DOHH2 (cell line): ENCODE measurements around the gene ETV4.

Source experiments
- H3F3A ChIP-seq: fragments of 200-600 bp; sonication (generic), shearing (Covaris generic); 2 replicates; pipeline ENCODE4 v1.6.0; 2016; ENCODE audit warnings: antibody characterized with exemption, mild to moderate bottlenecking; ENCODE audit not compliant: control insufficient read depth, insufficient read depth
- H3K27ac ChIP-seq: fragments of 200-600 bp; sonication (generic); 2 replicates; pipeline ENCODE4 v1.5.1; 2014; ENCODE audit warnings: low read depth, mild to moderate bottlenecking, low read length, moderate library complexity
- H3K27me3 ChIP-seq: fragments of 200-600 bp; sonication (generic); 2 replicates; pipeline ENCODE4 v1.6.1; 2014; ENCODE audit warnings: mild to moderate bottlenecking, low read length, mixed read lengths; ENCODE audit not compliant: control insufficient read depth
- H3K36me3 ChIP-seq: fragments of 200-600 bp; sonication (generic); 2 replicates; pipeline ENCODE4 v1.6.1; 2014; ENCODE audit warnings: mild to moderate bottlenecking, low read length, moderate library complexity, mixed read lengths; ENCODE audit not compliant: control insufficient read depth
- H3K4me1 ChIP-seq: fragments of 200-600 bp; sonication (generic); 2 replicates; pipeline ENCODE4 v1.6.1; 2014; ENCODE audit warnings: mild to moderate bottlenecking, low read length, mixed read lengths; ENCODE audit not compliant: control insufficient read depth
- H3K4me2 ChIP-seq: fragments of 200-600 bp; sonication (generic); 2 replicates; pipeline ENCODE4 v1.6.0; 2014; ENCODE audit warnings: mild to moderate bottlenecking, low read length, moderate library complexity
- H3K4me3 ChIP-seq: fragments of 200-600 bp; sonication (generic); 2 replicates; pipeline ENCODE4 v1.5.1; 2014; ENCODE audit warnings: mild to moderate bottlenecking, low read length, mixed read lengths
- H3K79me2 ChIP-seq: fragments of 200-600 bp; sonication (generic); 2 replicates; pipeline ENCODE4 v1.6.1; 2014; ENCODE audit warnings: mild to moderate bottlenecking, low read length, mixed read lengths; ENCODE audit not compliant: control insufficient read depth
- H3K9me2 ChIP-seq: fragments of 200-600 bp; sonication (generic); replicated peaks from 2 replicates; pipeline ENCODE4 v1.6.1; 2014; ENCODE audit warnings: mild to moderate bottlenecking, low read length, mixed read lengths; ENCODE audit not compliant: control insufficient read depth
- H3K9me3 ChIP-seq: fragments of 200-600 bp; sonication (generic); 2 replicates; pipeline ENCODE4 v1.6.1; 2014; ENCODE audit warnings: antibody characterized with exemption, low read length, mixed read lengths; ENCODE audit not compliant: control insufficient read depth, insufficient read depth
- H4K20me1 ChIP-seq: fragments of 200-600 bp; sonication (generic); 2 replicates; pipeline ENCODE4 v1.6.0; 2014; ENCODE audit warnings: low read depth, mild to moderate bottlenecking, antibody characterized with exemption, low read length, moderate library complexity; ENCODE audit not compliant: control insufficient read depth, insufficient read depth
- EZH2phosphoT487 ChIP-seq: fragments of 200-600 bp; sonication (generic); IDR thresholded peaks from 2 replicates; pipeline ENCODE4 v1.6.1; 2017; ENCODE audit warnings: borderline replicate concordance, mild to moderate bottlenecking, antibody characterized with exemption, low read length, moderate library complexity, mixed read lengths
- TF ChIP-seq, protein P1 (sequence below): fragments of 200-600 bp; sonication (generic); IDR thresholded peaks from one replicate; pipeline ENCODE4 v1.5.1; 2014; ENCODE audit warnings: antibody characterized with exemption, mild to moderate bottlenecking, low read depth, low read length; ENCODE audit not compliant: poor library complexity, severe bottlenecking

Gene ETV4

GRCh38 chr17:43528319-43528987 lies 17.7 kb downstream of the ETV4 start:
- no peak overlapping the region for H3K4me3 ChIP-seq
- H3K79me2 ChIP-seq = no peaks in the 10 kb centered on the region
- no peaks in the 10 kb centered on the region for H3K9me2 ChIP-seq
- H3K4me1 ChIP-seq = no peaks in the 10 kb centered on the region
- H3K4me2 ChIP-seq = no peak overlapping the region
- TF ChIP-seq EZH2phosphoT487 = no peak
- TF ChIP-seq, protein P1, sequence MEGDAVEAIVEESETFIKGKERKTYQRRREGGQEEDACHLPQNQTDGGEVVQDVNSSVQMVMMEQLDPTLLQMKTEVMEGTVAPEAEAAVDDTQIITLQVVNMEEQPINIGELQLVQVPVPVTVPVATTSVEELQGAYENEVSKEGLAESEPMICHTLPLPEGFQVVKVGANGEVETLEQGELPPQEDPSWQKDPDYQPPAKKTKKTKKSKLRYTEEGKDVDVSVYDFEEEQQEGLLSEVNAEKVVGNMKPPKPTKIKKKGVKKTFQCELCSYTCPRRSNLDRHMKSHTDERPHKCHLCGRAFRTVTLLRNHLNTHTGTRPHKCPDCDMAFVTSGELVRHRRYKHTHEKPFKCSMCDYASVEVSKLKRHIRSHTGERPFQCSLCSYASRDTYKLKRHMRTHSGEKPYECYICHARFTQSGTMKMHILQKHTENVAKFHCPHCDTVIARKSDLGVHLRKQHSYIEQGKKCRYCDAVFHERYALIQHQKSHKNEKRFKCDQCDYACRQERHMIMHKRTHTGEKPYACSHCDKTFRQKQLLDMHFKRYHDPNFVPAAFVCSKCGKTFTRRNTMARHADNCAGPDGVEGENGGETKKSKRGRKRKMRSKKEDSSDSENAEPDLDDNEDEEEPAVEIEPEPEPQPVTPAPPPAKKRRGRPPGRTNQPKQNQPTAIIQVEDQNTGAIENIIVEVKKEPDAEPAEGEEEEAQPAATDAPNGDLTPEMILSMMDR = no peak
- no peaks in the 10 kb centered on the region for H3K9me3 ChIP-seq
- 0 out of 2 replicates have a peak, but pooled peaks cover 4% of the 10 kb centered on the region for H4K20me1 ChIP-seq
- no peaks in the 10 kb centered on the region for H3F3A ChIP-seq
- no peak overlapping the region for H3K27ac ChIP-seq
- H3K27me3 ChIP-seq = no peaks in the 10 kb centered on the region
- H3K36me3 ChIP-seq = peaks cover 19% of the 10 kb centered on the region

GRCh38 chr17:43526886-43527648 lies 19.1 kb downstream of the ETV4 start:
- H3K4me3 ChIP-seq = no peak overlapping the region
- peaks cover 28% of the 10 kb centered on the region for H3K36me3 ChIP-seq
- H3K9me3 ChIP-seq = no peaks in the 10 kb centered on the region
- H3K79me2 ChIP-seq = no peaks in the 10 kb centered on the region
- no peaks in the 10 kb centered on the region for H3F3A ChIP-seq
- H3K27ac ChIP-seq = no peak overlapping the region
- TF ChIP-seq, protein P1 = no peak
- no peak for TF ChIP-seq EZH2phosphoT487
- no peak overlapping the region for H3K4me2 ChIP-seq
- H4K20me1 ChIP-seq = 0 out of 2 replicates have a peak, but pooled peaks cover 4% of the 10 kb centered on the region
- H3K4me1 ChIP-seq = no peaks in the 10 kb centered on the region
- H3K9me2 ChIP-seq = no peaks in the 10 kb centered on the region
- no peaks in the 10 kb centered on the region for H3K27me3 ChIP-seq

DNA sequence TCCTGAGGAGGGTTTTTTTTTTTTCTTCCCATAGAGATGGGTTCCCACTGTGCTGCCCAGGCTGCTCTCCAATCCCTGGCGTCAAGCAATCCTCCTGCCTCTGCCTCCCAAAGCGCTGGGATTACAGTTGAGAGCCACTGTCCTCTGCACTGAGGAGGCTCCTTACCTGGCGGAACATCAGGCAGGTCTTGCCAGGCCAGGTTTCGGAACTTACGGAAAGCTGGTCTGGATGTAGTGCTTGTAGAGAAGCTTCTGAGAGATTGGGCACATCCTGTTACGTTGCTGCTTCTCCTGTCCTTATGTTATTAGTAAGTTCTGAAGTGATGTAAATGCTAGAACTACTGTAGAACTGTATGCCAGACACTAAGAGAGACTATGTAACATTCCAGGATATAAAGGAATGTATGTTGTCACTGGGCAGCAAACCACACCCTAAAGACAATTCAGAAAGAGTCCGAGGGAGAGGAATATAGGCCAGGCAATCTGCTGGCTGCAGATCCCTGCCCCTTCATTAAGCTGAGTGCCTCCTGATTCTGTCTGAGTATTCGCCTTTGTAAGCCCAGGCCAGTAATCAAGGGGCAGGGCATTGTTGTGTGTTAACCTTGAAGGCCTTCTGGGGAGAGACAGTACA lies 21.1 kb downstream of the ETV4 start:
- no peak overlapping the region for H3K4me3 ChIP-seq
- H3K9me2 ChIP-seq = no peaks in the 10 kb centered on the region
- H4K20me1 ChIP-seq = 0 out of 2 replicates have a peak, but pooled peaks cover 4% of the 10 kb centered on the region
- H3K27me3 ChIP-seq = no peaks in the 10 kb centered on the region
- H3K4me1 ChIP-seq = no peaks in the 10 kb centered on the region
- H3K4me2 ChIP-seq = no peak overlapping the region
- no peaks in the 10 kb centered on the region for H3K79me2 ChIP-seq
- no peak for TF ChIP-seq EZH2phosphoT487
- TF ChIP-seq, protein P1 = no peak
- H3K9me3 ChIP-seq = no peaks in the 10 kb centered on the region
- no peaks in the 10 kb centered on the region for H3F3A ChIP-seq
- H3K36me3 ChIP-seq = peaks cover 48% of the 10 kb centered on the region
- no peak overlapping the region for H3K27ac ChIP-seq
